Uterus (tissue), 4 donors: ENCODE results near the gene CHMP4A. TPM values are rescaled to one million over a fixed set of nuclear protein-coding genes. Genes with fewer than 3 reads are reported as not detected.

ENCODE experiments used
- DNase-seq, 2 donors: peaks; one replicate each; pipeline ENCODE4 v3.0.0-alpha.2; 2019 to 2020
- H3K27ac ChIP-seq, 2 donors: fragments of 200-600 bp; sonication (generic); 1 replicate in 1 of 2; 2 replicates in 1 of 2; pipeline ENCODE4 v1.5.1; 2016 to 2018
- H3K27me3 ChIP-seq, 2 donors: fragments of 200-600 bp; sonication (generic); one replicate each; pipeline ENCODE4 v1.5.1; 2018 to 2019; ENCODE audit warnings: control low read depth in 1 of 2
- H3K36me3 ChIP-seq, 2 donors: fragments of 200-600 bp; sonication (generic); one replicate each; pipeline ENCODE4 v1.5.1; 2019; ENCODE audit warnings: control low read depth in 1 of 2
- H3K4me1 ChIP-seq, 2 donors: fragments of 200-600 bp; sonication (generic); one replicate each; pipeline ENCODE4 v1.5.1; 2018 to 2019; ENCODE audit warnings: control low read depth in 1 of 2
- H3K4me3 ChIP-seq, 2 donors: fragments of 200-600 bp; sonication (generic); 1 replicate in 1 of 2; 2 replicates in 1 of 2; pipeline ENCODE4 v1.5.1; 2018 to 2019; ENCODE audit warnings: mild to moderate bottlenecking in 1 of 2
- H3K9me3 ChIP-seq, 2 donors: fragments of 200-600 bp; sonication (generic); one replicate each; pipeline ENCODE4 v1.5.1; 2019; ENCODE audit warnings: control low read depth in 1 of 2
- CTCF ChIP-seq, 4 experiments: fragments of 200-600 bp in 2 of 4; fragments of 450-650 bp in 2 of 4; sonication (generic) in 2 of 4; IDR thresholded peaks; one replicate each; pipeline ENCODE4 v1.5.1; 2016 to 2019; ENCODE audit warnings: antibody characterized with exemption in 4 of 4, mild to moderate bottlenecking in 2 of 4, moderate library complexity in 1 of 4
- POLR2A ChIP-seq, 2 donors: fragments of 450-650 bp; IDR thresholded peaks; one replicate each; pipeline ENCODE4 v1.6.1; 2016; ENCODE audit warnings: antibody characterized with exemption in 2 of 2, mild to moderate bottlenecking in 1 of 2, moderate library complexity in 1 of 2
- intact Hi-C: fragments of 100-400 bp; cut with DNase I; formaldehyde crosslinking; loops from one replicate; pipeline ENCODE4 v1.15.1; 2023; ENCODE audit warnings: low total_unique reads
- total RNA-seq, 4 donors: library from RNA; depleted of rRNA in 3 of 4; stranded (reverse); fragments of >200 nt in 3 of 4; gene quantifications; one replicate each; pipeline versions ENCODE4 v1.1.0 to v1.2.4, GENCODE V29; 2014 to 2023
- donor health status: DM: yes; HTN: yes; CAD: no.

CHMP4A gene
- total RNA-seq, 4 donors from 2014 or later: 6.8 to 53.3 (median 33.9) TPM

DNA sequence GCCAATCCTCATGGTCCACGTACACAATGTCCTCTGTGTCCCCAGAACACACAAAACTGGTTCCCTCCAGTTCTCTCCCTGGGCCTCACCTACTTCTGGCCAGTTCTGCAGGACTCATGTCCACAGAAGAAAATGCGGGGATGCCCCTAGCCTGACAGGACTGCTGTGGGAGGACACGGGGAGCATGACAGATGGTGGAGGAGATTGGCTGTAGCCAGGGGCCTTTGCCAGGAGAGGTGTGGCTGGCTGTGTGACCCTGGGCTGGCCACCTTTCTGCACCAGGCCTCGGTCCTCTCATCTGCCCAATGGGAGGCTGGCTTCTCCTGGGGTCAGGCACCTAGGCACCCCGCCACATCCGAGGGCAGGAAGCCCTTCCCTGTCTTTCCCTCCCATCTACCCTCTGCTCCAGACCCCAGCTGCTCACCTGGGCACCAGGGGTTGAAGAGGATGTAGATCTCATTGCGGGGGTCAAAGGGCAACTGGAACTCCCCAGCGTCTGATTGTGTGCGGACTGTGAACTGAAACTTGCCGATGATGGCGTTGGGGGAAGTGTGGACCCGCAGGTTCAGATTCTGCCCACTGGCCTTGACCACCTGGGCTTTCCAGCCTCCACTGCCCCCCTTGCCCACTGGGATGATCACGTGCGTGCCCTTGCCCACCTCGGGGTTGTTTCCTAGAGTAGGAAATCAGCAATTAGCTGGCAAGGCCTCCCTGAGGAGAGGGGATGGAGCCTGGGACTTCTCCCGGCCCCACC, 46.9 kb upstream of the CHMP4A start:
- Histone ChIP-seq H3K9me3 (no peaks in the 10 kb centered on the region), H3K4me1 (no peaks in the 10 kb centered on the region), H3K36me3 (no peaks in the 10 kb centered on the region), H3K27me3 (no peaks in the 10 kb centered on the region), H3K27ac (no peak overlapping the region), H3K4me3 (no peak overlapping the region)
- no peak for DNase-seq
- TF ChIP-seq POLR2A (IDR thresholded peaks at IDR 0.05): no peak
- no peak for TF ChIP-seq CTCF (IDR thresholded peaks at IDR 0.05)
- intact Hi-C loops: no loop called here

DNA sequence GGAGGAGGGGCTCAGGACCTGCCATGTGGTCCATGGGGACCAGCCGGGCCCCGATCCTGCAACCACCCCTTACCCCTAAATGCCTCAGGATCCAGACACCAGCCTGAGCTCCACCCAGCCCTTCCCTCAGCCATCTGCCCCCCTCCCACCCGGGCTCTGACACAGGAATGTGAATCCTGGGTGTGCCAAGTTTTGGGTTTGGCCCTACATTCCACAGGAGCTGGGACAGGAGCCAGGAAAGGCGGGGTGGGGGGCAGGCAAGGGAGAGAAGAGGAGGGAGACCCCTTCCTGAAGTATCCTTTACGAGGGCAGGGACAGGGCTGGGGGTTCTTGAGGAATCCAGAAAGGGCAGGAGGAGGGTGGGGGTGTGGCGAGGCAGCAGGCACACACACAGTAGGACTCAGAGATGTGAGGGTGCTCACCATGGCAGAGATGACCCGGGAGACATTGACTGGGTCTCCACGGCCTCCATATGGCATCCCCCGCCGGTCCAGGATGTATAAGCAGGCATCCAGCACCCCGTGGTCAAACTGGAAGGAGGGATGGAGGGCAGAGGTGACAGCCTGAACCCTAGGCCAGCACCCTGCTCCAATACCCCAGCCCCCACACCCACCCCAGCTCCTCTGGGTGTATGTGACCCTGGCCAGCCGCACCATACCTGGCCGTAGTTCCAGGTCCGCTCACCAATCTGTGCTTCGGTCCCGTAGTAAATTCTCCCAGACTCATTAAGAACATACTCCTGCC, 46.2 kb upstream of the CHMP4A start:
- Histone ChIP-seq H3K27me3 (no peaks in the 10 kb centered on the region), H3K4me1 (no peaks in the 10 kb centered on the region), H3K4me3 (no peak overlapping the region), H3K36me3 (no peaks in the 10 kb centered on the region), H3K27ac (no peak overlapping the region), H3K9me3 (no peaks in the 10 kb centered on the region)
- DNase-seq: no peak
- intact Hi-C loops: no loop called here
- no peak for TF ChIP-seq CTCF (IDR thresholded peaks at IDR 0.05)
- no peak for TF ChIP-seq POLR2A (IDR thresholded peaks at IDR 0.05)

DNA sequence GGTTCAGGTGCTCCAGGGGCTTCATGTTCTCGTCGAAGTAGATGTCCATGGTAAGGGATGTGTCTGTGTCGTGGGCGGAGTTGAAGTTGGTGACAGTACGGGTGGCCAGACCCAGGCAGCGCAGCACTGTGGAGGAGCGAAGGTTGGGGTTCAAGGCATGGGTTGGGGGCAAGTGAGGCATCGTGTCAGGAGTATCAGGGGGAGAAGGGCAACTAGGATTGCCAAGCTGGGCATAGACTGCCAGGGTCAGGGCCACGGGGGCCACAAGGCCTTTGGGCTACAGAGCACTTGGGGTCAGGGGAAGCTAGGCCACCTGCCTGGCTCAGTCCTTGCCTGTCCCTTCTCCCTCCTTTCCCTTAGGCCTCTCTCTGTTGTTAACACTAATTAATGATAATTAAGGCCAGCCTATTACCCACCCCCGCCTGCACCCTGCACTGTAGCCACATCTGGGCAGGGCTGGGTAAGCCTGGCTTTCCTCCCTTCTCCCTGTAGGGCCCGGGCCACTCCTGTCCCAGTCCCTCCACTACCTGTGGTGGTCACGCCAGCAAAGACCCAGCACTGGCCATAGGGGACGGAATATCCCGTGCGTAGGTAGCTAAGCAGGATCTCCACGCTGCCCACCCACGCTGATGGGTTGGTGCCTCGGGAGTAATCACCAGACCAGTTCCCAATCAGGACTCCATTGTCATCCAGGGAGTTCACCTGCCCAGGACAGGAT, 45.4 kb upstream of the CHMP4A start:
- intact Hi-C loops: no loop called here
- H3K36me3 ChIP-seq: no peaks in the 10 kb centered on the region
- TF ChIP-seq POLR2A (IDR thresholded peaks at IDR 0.05) (no peak), CTCF (IDR thresholded peaks at IDR 0.05) (no peak)
- no peak overlapping the region for H3K4me3 ChIP-seq
- H3K27ac ChIP-seq: no peak overlapping the region
- no peaks in the 10 kb centered on the region for H3K9me3 ChIP-seq
- no peak for DNase-seq
- H3K4me1 ChIP-seq: no peaks in the 10 kb centered on the region
- H3K27me3 ChIP-seq: no peaks in the 10 kb centered on the region

DNA sequence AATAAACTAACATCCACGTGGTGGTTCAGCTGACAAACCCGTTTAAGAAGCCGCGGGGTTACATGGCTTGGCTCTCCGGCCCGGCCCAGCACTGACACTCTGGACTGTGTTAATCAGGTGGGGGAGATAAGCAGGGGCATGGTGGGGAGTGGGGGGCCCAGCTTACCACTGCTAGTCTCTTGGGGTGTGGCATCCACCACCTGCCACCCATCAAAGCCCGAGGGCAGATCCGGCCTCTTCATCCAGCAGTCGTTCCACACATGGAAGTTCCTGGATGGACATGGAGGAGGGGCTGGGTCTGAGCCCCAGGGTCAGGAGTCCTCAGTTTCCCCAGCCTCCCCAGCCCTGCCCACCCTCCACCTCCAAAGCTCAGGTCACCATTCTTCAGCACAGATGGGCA, 44.8 kb upstream of the CHMP4A start:
- Histone ChIP-seq H3K4me1 (no peaks in the 10 kb centered on the region), H3K4me3 (no peak overlapping the region), H3K27ac (no peak overlapping the region), H3K36me3 (no peaks in the 10 kb centered on the region), H3K27me3 (no peaks in the 10 kb centered on the region), H3K9me3 (no peaks in the 10 kb centered on the region)
- TF ChIP-seq POLR2A (IDR thresholded peaks at IDR 0.05): no peak
- TF ChIP-seq CTCF (IDR thresholded peaks at IDR 0.05): no peak
- intact Hi-C loops: no loop called here
- DNase-seq: no peak

DNA sequence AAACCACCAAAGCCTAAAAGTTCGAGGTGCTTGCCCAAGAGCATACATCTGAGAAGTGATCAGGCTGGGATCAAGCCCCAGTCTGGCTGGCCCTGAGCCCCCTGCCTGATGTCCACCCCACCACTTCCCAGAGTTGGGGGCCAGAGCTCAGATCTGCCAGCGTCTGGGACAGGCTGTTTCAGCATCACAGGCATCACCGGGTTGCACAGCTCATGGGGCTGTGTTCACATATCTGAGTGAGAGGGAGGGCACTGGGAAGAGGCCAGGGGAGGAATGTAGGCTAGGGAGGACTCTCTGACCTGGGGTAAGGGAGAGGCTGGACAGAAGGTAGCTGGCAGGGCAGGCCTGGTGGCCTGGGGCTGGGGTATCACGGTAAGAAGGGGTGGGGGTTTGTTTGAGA, 43.7 kb upstream of the CHMP4A start:
- DNase-seq: no peak
- H3K27ac ChIP-seq: no peak overlapping the region
- no peaks in the 10 kb centered on the region for H3K27me3 ChIP-seq
- intact Hi-C loops: no loop called here
- H3K9me3 ChIP-seq: no peaks in the 10 kb centered on the region
- H3K4me1 ChIP-seq: no peaks in the 10 kb centered on the region
- H3K36me3 ChIP-seq: no peaks in the 10 kb centered on the region
- TF ChIP-seq CTCF (IDR thresholded peaks at IDR 0.05) (no peak), POLR2A (IDR thresholded peaks at IDR 0.05) (no peak)
- H3K4me3 ChIP-seq: no peak overlapping the region
